ENCODE measurements around the gene CACNG4.

GRCh38 chr17:66941773-66942450 lies 22.6 kb upstream of the CACNG4 start:
- TF ChIP-seq CTCF (conservative IDR thresholded peaks at IDR 0.05; ENCODE audit: low read depth, low read length) (no peak), EZH2 (IDR thresholded peaks at IDR 0.05; ENCODE audit: low read length, unreplicated experiment) (no peak)
